Right ventricle myocardium inferior (tissue), 1 donor: ENCODE results near the gene PCDHGA3. TPM values are rescaled to one million over a fixed set of nuclear protein-coding genes. Genes with fewer than 3 reads are reported as not detected.

Source experiments
- total RNA-seq: library from RNA; stranded (reverse); fragmentation: NEBNext Ultra II Directional; extraction: Animal tissue kit (Norgen Biotek cat#: 25700); gene quantifications from one replicate; pipeline ENCODE4 v1.2.1, GENCODE V29; 2021
- donor health status: DM: no; HTN: yes; CAD: no; lungs with severe emphysema.

PCDHGA3 gene
- total RNA-seq, 1 donor from 2014 or later = 9.8 TPM

Other genes with a start within 250 kb of the PCDHGA3 start
- gene PCDHB2, start 249.2 kb upstream of the PCDHGA3 start, total RNA-seq = 1.7 TPM
- 0.70 TPM for gene PCDHB3, start 243.4 kb upstream of the PCDHGA3 start, total RNA-seq
- 1.5 TPM for gene PCDHB4, start 222.0 kb upstream of the PCDHGA3 start, total RNA-seq
- gene PCDHB5, start 208.6 kb upstream of the PCDHGA3 start, total RNA-seq = 1.6 TPM
- 0.51 TPM for gene PCDHB6, start 193.8 kb upstream of the PCDHGA3 start, total RNA-seq
- 0.87 TPM for gene PCDHB7, start 171.2 kb upstream of the PCDHGA3 start, total RNA-seq
- 2.2 TPM for gene PCDHB8, start 166.0 kb upstream of the PCDHGA3 start, total RNA-seq
- gene PCDHB16, start 161.4 kb upstream of the PCDHGA3 start, total RNA-seq = 2.5 TPM
- gene PCDHB9, start 156.7 kb upstream of the PCDHGA3 start, total RNA-seq = 1.3 TPM
- gene PCDHB10, start 151.5 kb upstream of the PCDHGA3 start, total RNA-seq = 0.84 TPM
- 0.81 TPM for gene PCDHB11, start 144.2 kb upstream of the PCDHGA3 start, total RNA-seq
- gene PCDHB12, start 135.1 kb upstream of the PCDHGA3 start, total RNA-seq = 1.3 TPM
- gene PCDHB13, start 129.9 kb upstream of the PCDHGA3 start, total RNA-seq = 2.6 TPM
- gene PCDHB14, start 120.5 kb upstream of the PCDHGA3 start, total RNA-seq = 4.1 TPM
- 5.8 TPM for gene PCDHB15, start 98.4 kb upstream of the PCDHGA3 start, total RNA-seq
- not detected for gene SLC25A2, start 39.8 kb upstream of the PCDHGA3 start, total RNA-seq
- 101 TPM for gene TAF7, start 23.0 kb upstream of the PCDHGA3 start, total RNA-seq
- 3.2 TPM for gene PCDHGA1, start 13.3 kb upstream of the PCDHGA3 start, total RNA-seq
- 6.2 TPM for gene PCDHGA2, start 5.1 kb upstream of the PCDHGA3 start, total RNA-seq
- 6.7 TPM for gene PCDHGB1, start 6.3 kb downstream of the PCDHGA3 start, total RNA-seq
- 7.8 TPM for gene PCDHGA4, start 11.2 kb downstream of the PCDHGA3 start, total RNA-seq
- 8.3 TPM for gene PCDHGB2, start 16.2 kb downstream of the PCDHGA3 start, total RNA-seq
- 5.7 TPM for gene PCDHGA5, start 20.3 kb downstream of the PCDHGA3 start, total RNA-seq
- 7.3 TPM for gene PCDHGB3, start 26.4 kb downstream of the PCDHGA3 start, total RNA-seq
- gene PCDHGA6, start 30.1 kb downstream of the PCDHGA3 start, total RNA-seq = 6.0 TPM
- 7.2 TPM for gene PCDHGA7, start 38.9 kb downstream of the PCDHGA3 start, total RNA-seq
- 4.6 TPM for gene PCDHGB4, start 43.9 kb downstream of the PCDHGA3 start, total RNA-seq
- gene PCDHGA8, start 48.8 kb downstream of the PCDHGA3 start, total RNA-seq = 9.7 TPM
- 6.1 TPM for gene PCDHGB5, start 54.1 kb downstream of the PCDHGA3 start, total RNA-seq
- 4.2 TPM for gene PCDHGA9, start 58.9 kb downstream of the PCDHGA3 start, total RNA-seq
- gene PCDHGB6, start 64.2 kb downstream of the PCDHGA3 start, total RNA-seq = 5.9 TPM
- gene PCDHGA10, start 69.2 kb downstream of the PCDHGA3 start, total RNA-seq = 4.1 TPM
- gene PCDHGB7, start 73.8 kb downstream of the PCDHGA3 start, total RNA-seq = 8.6 TPM
- 4.5 TPM for gene PCDHGA11, start 77.2 kb downstream of the PCDHGA3 start, total RNA-seq
- gene PCDHGA12, start 86.7 kb downstream of the PCDHGA3 start, total RNA-seq = 6.5 TPM
- gene PCDHGC3, start 132.1 kb downstream of the PCDHGA3 start, total RNA-seq = 22.5 TPM
- 2.4 TPM for gene PCDHGC4, start 141.2 kb downstream of the PCDHGA3 start, total RNA-seq
- 2.4 TPM for gene PCDHGC5, start 145.3 kb downstream of the PCDHGA3 start, total RNA-seq